HAP-1 (cell line): ENCODE data around the gene GAS7.

ENCODE experiments used
- DNase-seq, 2 experiments: peaks; one replicate each; pipeline ENCODE4 v3.0.0-alpha.2; 2016 to 2020; ENCODE audit warnings: low spot score in 2 of 2
- H3K27me3 ChIP-seq: fragments of 250-450 bp; sonication (Bioruptor Pico); 2 replicates; pipeline ENCODE4 v1.5.1; 2020; ENCODE audit warnings: low read depth, mild to moderate bottlenecking, moderate library complexity
- H3K36me3 ChIP-seq: fragments of 250-450 bp; sonication (Bioruptor Pico); replicated peaks from 2 replicates; pipeline ENCODE4 v1.5.1; 2020; ENCODE audit warnings: mild to moderate bottlenecking
- H3K4me1 ChIP-seq: fragments of 250-450 bp; sonication (Bioruptor Pico); 2 replicates; pipeline ENCODE4 v1.5.1; 2020; ENCODE audit warnings: mild to moderate bottlenecking
- H3K4me3 ChIP-seq: fragments of 250-450 bp; sonication (Bioruptor Pico); 2 replicates; pipeline ENCODE4 v1.5.1; 2020; ENCODE audit warnings: mild to moderate bottlenecking, moderate library complexity
- H3K9me3 ChIP-seq: fragments of 250-450 bp; sonication (Bioruptor Pico); 2 replicates; pipeline ENCODE4 v1.5.1; 2020; ENCODE audit warnings: mild to moderate bottlenecking, moderate library complexity
- in situ Hi-C: fragments of 300-500 bp; cut with MboI; formaldehyde crosslinking; loops from 3 replicates; pipeline ENCODE4 v1.14.3; 2020; ENCODE audit warnings: low sequenced_read_pairs, inconsistent platforms, mixed read lengths

Gene GAS7

DNA sequence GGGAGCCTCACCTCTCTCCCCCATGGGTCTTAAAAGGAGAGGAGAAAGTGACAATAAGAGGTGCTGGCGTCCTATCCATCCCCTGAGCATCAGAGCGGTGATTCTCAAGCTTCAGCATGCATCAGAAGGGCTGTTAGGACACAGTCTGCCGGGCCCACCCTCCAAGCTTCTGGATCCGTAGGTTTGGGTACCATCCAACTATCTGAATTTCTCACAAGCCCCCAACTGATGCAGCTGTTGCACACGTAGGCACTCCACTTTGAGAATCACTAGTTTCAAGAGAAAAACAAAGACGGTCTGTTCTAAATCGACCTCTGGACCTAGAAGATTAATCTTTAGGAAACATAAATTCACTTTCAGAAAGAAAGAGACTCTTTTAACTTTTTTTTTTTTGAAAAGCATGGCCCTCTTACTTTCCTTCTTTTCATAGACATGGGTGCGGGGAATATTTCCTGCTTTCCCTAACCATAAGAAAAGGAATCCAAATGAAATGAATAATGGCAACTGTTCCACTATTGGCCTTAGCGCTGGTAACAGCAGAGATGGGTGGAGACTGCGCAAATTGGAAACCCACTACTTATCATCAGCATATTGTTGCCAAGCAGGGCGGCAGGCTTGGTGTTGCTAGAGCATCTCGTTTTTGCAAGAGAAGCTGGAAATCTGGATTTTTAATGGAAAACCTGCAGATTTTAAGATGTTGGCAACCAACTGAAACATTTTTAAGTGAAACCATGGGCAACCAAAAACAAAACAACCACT is 144.4 kb downstream of the GAS7 start:
- in situ Hi-C loops: no loop called here
- no peaks in the 10 kb centered on the region for H3K9me3 ChIP-seq
- H3K36me3 ChIP-seq: no peaks in the 10 kb centered on the region
- no peak overlapping the region for H3K4me3 ChIP-seq
- H3K4me1 ChIP-seq: no peaks in the 10 kb centered on the region
- no peak for DNase-seq
- H3K27me3 ChIP-seq: no peaks in the 10 kb centered on the region

DNA sequence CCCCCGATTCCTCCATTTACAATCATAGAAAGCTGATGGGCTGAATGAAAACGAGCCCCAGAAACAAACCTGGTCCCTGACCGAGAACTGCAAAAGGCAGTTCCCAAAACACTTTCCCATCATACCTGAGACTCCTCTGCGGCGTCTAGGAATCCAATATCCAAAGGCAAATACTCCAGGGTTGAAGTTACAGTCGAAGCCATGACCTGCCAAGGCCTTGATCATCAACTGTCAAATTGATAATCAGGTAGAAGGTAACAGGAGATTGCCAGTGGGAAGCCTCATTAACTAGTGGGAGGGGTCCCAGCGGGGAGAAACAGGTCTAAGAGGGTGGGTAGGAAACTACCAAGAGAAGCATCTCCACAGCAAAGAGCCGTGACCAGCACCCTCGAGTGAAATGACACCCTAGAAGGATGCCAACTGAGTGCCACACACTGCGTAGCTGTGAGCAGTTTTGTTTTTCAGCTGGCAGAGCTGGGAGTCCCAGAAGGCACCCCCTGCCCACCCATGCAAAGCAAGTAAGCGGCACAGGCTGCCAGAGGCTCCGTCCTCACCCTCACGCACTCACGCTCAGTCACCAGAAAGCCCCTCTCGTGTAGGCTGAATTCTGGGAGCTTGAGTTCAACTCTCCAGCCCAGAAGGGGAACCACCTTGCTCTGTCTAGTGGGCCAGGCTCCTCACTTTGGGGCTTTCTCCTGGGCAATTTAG is 146.1 kb downstream of the GAS7 start:
- Histone ChIP-seq H3K4me1 (no peaks in the 10 kb centered on the region), H3K27me3 (no peaks in the 10 kb centered on the region), H3K36me3 (no peaks in the 10 kb centered on the region), H3K9me3 (no peaks in the 10 kb centered on the region), H3K4me3 (no peak overlapping the region)
- in situ Hi-C loops: no loop called here
- no peak for DNase-seq

- Histone ChIP-seq H3K4me1 (no peaks in the 10 kb centered on the region), H3K27me3 (no peaks in the 10 kb centered on the region), H3K4me3 (no peak overlapping the region), H3K9me3 (no peaks in the 10 kb centered on the region), H3K36me3 (no peaks in the 10 kb centered on the region)
- no peak for DNase-seq
- in situ Hi-C loops: no loop called here
These were observed 147.3 kb downstream of the GAS7 start for GRCh38 chr17:10051112-10051511.

DNA sequence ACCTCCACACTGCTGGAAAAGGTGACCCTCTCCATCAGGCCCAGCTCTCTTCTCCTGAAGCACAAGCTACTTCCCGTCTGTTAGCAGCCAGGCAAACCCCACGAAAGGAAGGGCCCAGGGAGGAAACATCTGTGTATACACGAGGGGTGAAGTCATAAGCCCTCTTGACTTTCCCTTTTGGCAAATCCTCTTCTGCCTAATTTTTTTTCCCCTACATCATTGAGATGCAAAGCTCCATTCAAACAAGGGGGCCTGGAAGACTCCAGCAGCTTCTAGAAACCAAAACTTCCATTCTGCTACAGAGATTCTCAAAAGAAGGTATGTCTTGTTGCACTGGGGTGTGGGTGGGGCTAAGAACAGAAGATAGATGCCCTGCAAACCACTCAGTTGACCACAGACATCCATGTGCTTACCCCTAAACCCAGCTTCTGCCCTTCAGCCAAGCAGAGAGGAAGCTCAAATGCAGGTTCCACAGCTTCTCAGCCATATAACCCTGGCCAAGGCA is 147.8 kb downstream of the GAS7 start:
- H3K4me1 ChIP-seq: no peaks in the 10 kb centered on the region
- H3K9me3 ChIP-seq: no peaks in the 10 kb centered on the region
- no peak for DNase-seq
- in situ Hi-C loops: no loop called here
- no peak overlapping the region for H3K4me3 ChIP-seq
- no peaks in the 10 kb centered on the region for H3K36me3 ChIP-seq
- no peaks in the 10 kb centered on the region for H3K27me3 ChIP-seq

DNA sequence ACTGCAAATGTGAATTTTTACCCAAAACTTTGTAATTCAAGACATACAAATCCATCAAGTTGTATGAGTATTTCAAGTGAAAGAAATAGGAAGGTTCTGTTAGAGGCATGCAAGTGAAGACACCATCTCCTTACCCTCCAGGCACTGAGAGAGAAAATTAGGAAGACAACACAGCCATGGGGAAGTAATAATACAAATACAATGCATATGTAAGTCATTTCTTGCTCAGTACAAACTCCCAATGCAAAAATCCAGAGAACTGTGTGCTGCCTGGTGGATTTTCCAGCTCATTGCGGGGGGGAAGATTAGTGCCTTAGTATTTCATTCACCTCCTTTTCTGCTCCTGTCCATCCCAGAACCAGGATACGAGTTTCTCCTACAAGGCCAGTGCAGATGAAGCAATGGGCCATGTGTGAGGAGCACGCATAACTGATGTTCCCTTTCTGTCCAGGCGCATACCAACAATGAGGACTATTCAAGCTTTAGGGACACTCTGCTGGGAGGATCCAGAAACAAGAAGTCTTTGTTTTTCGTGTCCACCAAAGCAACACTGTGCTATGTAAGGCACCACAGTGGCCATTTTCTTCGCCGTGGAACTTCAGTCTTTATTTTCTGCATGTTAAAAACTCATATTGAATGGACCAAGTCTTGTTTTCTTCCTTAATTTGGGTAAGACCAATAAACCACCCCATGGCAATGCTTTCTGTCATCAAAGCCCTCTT is 149.6 kb downstream of the GAS7 start:
- no peaks in the 10 kb centered on the region for H3K4me1 ChIP-seq
- no peak for DNase-seq
- in situ Hi-C loops: no loop called here
- no peaks in the 10 kb centered on the region for H3K27me3 ChIP-seq
- no peaks in the 10 kb centered on the region for H3K9me3 ChIP-seq
- no peaks in the 10 kb centered on the region for H3K36me3 ChIP-seq
- H3K4me3 ChIP-seq: no peak overlapping the region

- Histone ChIP-seq H3K36me3 (no peaks in the 10 kb centered on the region), H3K9me3 (no peaks in the 10 kb centered on the region), H3K4me1 (no peaks in the 10 kb centered on the region), H3K27me3 (no peaks in the 10 kb centered on the region), H3K4me3 (no peak overlapping the region)
- no peak for DNase-seq
- in situ Hi-C loops: no loop called here
These were observed 151.3 kb downstream of the GAS7 start for GRCh38 chr17:10046786-10047785.

- in situ Hi-C loops: no loop called here
- H3K9me3 ChIP-seq: no peaks in the 10 kb centered on the region
- H3K4me3 ChIP-seq: no peak overlapping the region
- no peaks in the 10 kb centered on the region for H3K36me3 ChIP-seq
- no peak for DNase-seq
- no peaks in the 10 kb centered on the region for H3K27me3 ChIP-seq
- no peaks in the 10 kb centered on the region for H3K4me1 ChIP-seq
These were observed 152.3 kb downstream of the GAS7 start for GRCh38 chr17:10045871-10046658.

- Histone ChIP-seq H3K4me1 (no peaks in the 10 kb centered on the region), H3K9me3 (no peaks in the 10 kb centered on the region), H3K36me3 (no peaks in the 10 kb centered on the region), H3K27me3 (no peaks in the 10 kb centered on the region), H3K4me3 (no peak overlapping the region)
- DNase-seq: no peak
- in situ Hi-C loops: no loop called here
These were observed 155.7 kb downstream of the GAS7 start for GRCh38 chr17:10042589-10043244.

GRCh38 chr17:10041916-10042588 is 156.4 kb downstream of the GAS7 start:
- Histone ChIP-seq H3K36me3 (no peaks in the 10 kb centered on the region), H3K4me1 (no peaks in the 10 kb centered on the region)
- in situ Hi-C loops: no loop called here

DNA sequence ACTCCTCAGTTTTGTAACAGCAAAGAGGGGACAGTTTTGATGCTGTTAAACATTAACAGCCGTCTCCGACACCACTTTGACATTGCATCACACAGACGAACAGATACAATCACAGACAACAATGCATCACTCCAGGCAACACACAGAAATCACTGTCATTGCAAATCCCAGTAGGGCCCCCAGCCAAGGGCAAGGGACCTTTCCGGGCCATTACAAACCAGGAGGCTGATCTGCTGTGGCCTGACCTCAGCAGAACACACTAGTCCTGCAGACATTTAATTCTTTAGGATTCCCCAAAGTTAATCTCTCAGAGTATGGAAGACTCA is 157.2 kb downstream of the GAS7 start:
- H3K4me1 ChIP-seq: no peaks in the 10 kb centered on the region
- in situ Hi-C loops: no loop called here

More at GRCh38 chr17:10041916-10042588, 156.4 kb downstream of the GAS7 start:
- no peak for DNase-seq
- Histone ChIP-seq H3K4me3 (no peak overlapping the region), H3K27me3 (no peaks in the 10 kb centered on the region), H3K9me3 (no peaks in the 10 kb centered on the region)

DNA sequence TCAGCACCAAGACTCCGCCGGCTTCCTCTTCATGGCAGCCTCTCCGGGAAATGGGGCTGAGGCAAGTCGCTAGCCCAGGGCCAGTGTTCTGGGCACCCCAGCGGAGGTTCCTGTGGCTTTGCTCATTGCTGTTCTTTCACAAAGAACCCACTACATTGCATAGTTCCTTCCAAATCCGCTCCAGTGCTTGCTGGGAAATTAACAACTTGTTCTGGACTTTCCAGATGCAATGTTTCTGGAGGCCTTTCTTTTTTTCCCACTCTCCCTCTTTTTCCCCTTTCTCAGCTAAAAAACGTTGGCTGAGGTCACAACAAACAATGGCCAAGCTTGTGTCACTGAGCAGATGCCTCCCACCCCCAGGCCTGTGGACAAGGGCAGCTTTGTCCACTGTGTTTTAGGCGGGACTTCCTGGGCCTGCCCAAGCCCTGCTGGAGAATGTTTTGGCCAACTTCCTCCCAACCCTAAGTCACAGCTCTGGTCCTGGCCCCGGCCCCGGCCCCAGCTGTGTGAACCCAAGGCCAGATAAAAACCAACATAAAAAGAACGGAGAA is 161.8 kb downstream of the GAS7 start:
- in situ Hi-C loops: no loop called here
- Histone ChIP-seq H3K36me3 (no peaks in the 10 kb centered on the region), H3K4me1 (no peaks in the 10 kb centered on the region), H3K4me3 (no peak overlapping the region), H3K27me3 (no peaks in the 10 kb centered on the region), H3K9me3 (no peaks in the 10 kb centered on the region)
- no peak for DNase-seq

More for the DNA sequence above, 157.2 kb downstream of the GAS7 start:
- H3K36me3 ChIP-seq: no peaks in the 10 kb centered on the region
- no peak overlapping the region for H3K4me3 ChIP-seq
- H3K9me3 ChIP-seq: no peaks in the 10 kb centered on the region
- no peak for DNase-seq
- no peaks in the 10 kb centered on the region for H3K27me3 ChIP-seq

DNA sequence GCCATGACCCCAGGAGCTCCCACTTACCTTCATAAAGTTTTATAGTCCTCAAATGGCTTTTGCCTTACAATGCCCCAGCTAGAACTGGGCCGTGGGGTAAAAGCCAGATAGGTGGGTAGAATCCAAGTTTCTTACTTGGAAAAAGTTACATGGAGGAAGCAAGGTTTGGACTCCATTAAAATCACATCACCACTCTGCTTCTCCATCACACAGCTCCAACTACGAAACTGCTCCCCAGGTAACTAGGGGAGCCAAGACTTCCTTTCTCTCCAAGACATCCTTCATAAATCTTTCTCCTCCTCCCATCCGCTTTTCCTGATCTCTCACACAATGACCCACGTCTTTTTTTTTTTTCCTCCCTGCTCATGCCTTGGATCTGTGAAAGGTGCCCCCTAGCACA is 162.5 kb downstream of the GAS7 start:
- in situ Hi-C loops: no loop called here
- H3K27me3 ChIP-seq: no peaks in the 10 kb centered on the region
- no peaks in the 10 kb centered on the region for H3K9me3 ChIP-seq
- no peak overlapping the region for H3K4me3 ChIP-seq
- no peaks in the 10 kb centered on the region for H3K36me3 ChIP-seq
- DNase-seq: no peak
- no peaks in the 10 kb centered on the region for H3K4me1 ChIP-seq
